Fibroblast of villous mesenchyme (primary cell): ENCODE data around the gene CD164L2. TPM values are rescaled to one million over a fixed set of nuclear protein-coding genes. Genes with fewer than 3 reads are reported as not detected.

Source experiments
- DNase-seq: peaks from one replicate; pipeline ENCODE4 v3.0.0-alpha.2; 2010; ENCODE audit warnings: low read depth
- H3K4me3 ChIP-seq: 2 replicates; pipeline ENCODE4 v1.5.1; 2011; ENCODE audit warnings: low read depth, mild to moderate bottlenecking, low read length
- CTCF ChIP-seq: IDR thresholded peaks from 2 replicates; pipeline ENCODE4 v1.5.1; 2012; ENCODE audit warnings: low read depth, mild to moderate bottlenecking, low read length; ENCODE audit not compliant: insufficient read depth
- total RNA-seq: library from RNA; depleted of rRNA; stranded (reverse); fragments of >200 nt; gene quantifications from 2 replicates; pipeline ENCODE4 v1.2.3, GENCODE V29; 2012

Gene CD164L2
- total RNA-seq, 1 donor: not detected

DNA sequence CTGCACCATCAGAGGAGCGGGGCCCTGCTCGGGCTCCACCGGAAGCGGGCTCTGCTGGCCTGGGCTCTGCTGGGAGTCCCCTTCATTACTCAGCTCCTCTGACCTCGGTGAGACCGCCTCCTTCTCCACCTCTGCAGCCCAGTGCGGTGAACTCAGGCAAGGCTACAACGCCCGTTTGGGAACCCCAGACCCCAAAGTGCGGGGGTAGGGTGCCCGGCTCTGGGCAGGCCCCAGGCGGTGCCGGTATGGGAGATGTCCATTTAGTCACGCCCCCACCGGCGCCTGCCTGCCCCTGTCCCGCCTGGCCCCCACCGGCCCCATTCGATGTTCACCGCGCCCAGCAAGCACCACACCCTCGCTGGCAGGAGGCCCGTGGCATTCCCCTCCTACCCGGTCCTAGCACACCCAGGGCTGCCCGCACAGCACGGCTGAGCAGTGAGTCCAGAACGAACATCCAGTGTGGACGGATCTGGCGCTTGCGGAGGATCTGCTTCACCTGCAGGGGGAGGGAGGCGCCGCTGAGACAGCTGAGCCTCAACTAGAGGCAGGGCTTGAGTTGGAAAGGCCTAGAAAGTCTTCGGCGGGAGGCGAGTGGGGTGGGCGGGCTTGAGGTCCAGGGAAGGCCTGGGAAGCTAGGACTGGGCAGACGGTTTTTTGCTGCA is 26.4 kb downstream of the CD164L2 start:
- H3K4me3 ChIP-seq: no peak overlapping the region
- DNase-seq: no peak

DNA sequence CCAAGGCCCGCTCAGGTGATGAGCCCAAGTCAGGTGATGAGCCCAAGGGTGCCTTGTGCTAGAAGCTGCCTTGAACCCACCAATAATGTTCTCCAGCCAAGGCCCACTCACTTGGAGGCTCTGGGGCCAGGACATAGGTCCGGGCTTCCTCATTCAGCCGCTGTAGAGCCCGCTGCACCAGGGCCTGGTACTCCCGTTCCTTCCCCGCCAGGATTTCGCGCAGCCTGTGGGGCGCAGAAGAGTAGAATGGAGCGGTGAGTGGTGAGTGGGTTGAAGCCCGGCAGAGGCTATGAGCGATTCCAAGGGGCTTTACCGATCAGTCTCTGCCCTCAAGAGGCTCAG is 26.9 kb downstream of the CD164L2 start:
- H3K4me3 ChIP-seq: no peak overlapping the region
- DNase-seq: no peak
- no peak for TF ChIP-seq CTCF

More for the DNA sequence above, 26.4 kb downstream of the CD164L2 start:
- no peak for TF ChIP-seq CTCF

GRCh38 chr1:27355683-27356082 is 27.4 kb downstream of the CD164L2 start:
- TF ChIP-seq CTCF: no peak
- no peak for DNase-seq
- H3K4me3 ChIP-seq: no peak overlapping the region

GRCh38 chr1:27353629-27354028 is 29.5 kb downstream of the CD164L2 start:
- no peak for DNase-seq
- no peak for TF ChIP-seq CTCF
- no peak overlapping the region for H3K4me3 ChIP-seq

DNA sequence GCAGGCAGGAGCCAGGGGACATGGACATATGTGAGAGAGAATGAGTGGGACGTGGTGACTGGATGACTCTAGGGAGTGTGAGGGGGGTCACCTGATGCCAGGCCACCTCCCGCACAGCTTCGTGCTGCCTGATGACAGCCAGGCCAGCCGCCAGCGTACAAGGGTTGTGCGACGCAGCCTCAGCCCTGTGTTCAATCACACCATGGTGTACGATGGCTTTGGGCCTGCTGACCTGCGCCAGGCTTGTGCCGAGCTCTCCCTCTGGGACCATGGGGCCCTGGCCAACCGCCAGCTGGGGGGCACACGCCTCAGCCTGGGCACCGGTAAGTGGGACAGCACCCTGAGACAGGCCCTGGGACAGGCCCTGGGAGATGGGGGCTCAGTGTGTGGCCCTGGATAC is 30.0 kb downstream of the CD164L2 start:
- DNase-seq: no peak
- no peak for TF ChIP-seq CTCF
- H3K4me3 ChIP-seq: no peak overlapping the region

GRCh38 chr1:27351541-27352107 is 31.5 kb downstream of the CD164L2 start:
- DNase-seq: no peak
- TF ChIP-seq CTCF: no peak
- no peak overlapping the region for H3K4me3 ChIP-seq
